ENCODE data around the gene THOP1.

DNA sequence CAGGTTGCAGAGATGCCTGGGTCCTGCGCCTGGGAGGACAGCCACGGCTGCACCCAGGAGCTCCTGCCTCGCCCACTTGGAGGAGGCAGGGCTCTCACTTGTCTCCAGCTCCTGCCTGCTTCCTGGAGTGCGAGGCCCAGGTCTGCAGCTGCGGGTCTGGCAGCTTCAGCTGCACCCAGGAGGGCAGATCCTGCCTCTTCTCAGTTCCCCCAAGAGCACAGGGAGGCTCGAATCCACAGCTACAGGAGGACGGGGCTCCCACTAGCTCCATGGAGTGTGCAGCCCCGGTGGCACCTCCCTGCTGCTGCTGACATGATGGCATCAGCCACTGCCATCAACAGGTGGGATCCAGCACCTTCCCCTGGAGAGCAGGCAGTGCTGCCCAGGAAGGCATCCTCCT lies 38.8 kb downstream of the THOP1 start:
- TF ChIP-seq, protein P1, sequence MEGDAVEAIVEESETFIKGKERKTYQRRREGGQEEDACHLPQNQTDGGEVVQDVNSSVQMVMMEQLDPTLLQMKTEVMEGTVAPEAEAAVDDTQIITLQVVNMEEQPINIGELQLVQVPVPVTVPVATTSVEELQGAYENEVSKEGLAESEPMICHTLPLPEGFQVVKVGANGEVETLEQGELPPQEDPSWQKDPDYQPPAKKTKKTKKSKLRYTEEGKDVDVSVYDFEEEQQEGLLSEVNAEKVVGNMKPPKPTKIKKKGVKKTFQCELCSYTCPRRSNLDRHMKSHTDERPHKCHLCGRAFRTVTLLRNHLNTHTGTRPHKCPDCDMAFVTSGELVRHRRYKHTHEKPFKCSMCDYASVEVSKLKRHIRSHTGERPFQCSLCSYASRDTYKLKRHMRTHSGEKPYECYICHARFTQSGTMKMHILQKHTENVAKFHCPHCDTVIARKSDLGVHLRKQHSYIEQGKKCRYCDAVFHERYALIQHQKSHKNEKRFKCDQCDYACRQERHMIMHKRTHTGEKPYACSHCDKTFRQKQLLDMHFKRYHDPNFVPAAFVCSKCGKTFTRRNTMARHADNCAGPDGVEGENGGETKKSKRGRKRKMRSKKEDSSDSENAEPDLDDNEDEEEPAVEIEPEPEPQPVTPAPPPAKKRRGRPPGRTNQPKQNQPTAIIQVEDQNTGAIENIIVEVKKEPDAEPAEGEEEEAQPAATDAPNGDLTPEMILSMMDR (IDR thresholded peaks at IDR 0.05 in 8 of 11, conservative IDR thresholded peaks at IDR 0.05 in 3 of 11): no peak
- TF ChIP-seq POLR2A (IDR thresholded peaks at IDR 0.05): no peak
